Activated CD4-positive, alpha-beta T cell treated with anti-CD3 and anti-CD28 coated beads, Interleukin-2, amount 10 ng/mL, durations not matched to agents 24 days and 14 days (primary cell): Measurements from ENCODE around the gene INPP5A. TPM values are rescaled to one million over a fixed set of nuclear protein-coding genes. Genes with fewer than 3 reads are reported as not detected.
"Not testable (repeated sequence)": the region's sequence is repeated elsewhere in the genome, so short reads cannot be mapped to it uniquely, and the experiment has no call there.

Experiments
- DNase-seq: peaks from one replicate; pipeline ENCODE4 v3.0.0; 2022
- H3K27ac Mint-ChIP-seq: one replicate; pipeline ENCODE4 v1.8.0; 2022; ENCODE audit warnings: mild to moderate bottlenecking, mixed read lengths
- H3K27me3 Mint-ChIP-seq: one replicate; pipeline ENCODE4 v1.8.0; 2022; ENCODE audit warnings: mixed read lengths
- H3K36me3 Mint-ChIP-seq: one replicate; pipeline ENCODE4 v1.8.0; 2022; ENCODE audit warnings: low read depth, mild to moderate bottlenecking, mixed read lengths
- H3K4me1 Mint-ChIP-seq: one replicate; pipeline ENCODE4 v1.8.0; 2021; ENCODE audit warnings: mixed read lengths
- H3K4me3 Mint-ChIP-seq: one replicate; pipeline ENCODE4 v1.8.0; 2022; ENCODE audit warnings: mild to moderate bottlenecking, moderate library complexity, mixed read lengths
- H3K9me3 Mint-ChIP-seq: one replicate; pipeline ENCODE4 v1.8.0; 2021; ENCODE audit warnings: mixed read lengths
- intact Hi-C: fragments of 100-400 bp; cut with micrococcal nuclease; formaldehyde crosslinking; loops from one replicate; pipeline ENCODE4 v1.15.1; 2023
- total RNA-seq: library from RNA; stranded (reverse); gene quantifications from 2 replicates; pipeline ENCODE4 v1.2.3, GENCODE V29; 2022

The INPP5A gene
- total RNA-seq, 1 donor from 2014 or later = 10.3 TPM

DNA sequence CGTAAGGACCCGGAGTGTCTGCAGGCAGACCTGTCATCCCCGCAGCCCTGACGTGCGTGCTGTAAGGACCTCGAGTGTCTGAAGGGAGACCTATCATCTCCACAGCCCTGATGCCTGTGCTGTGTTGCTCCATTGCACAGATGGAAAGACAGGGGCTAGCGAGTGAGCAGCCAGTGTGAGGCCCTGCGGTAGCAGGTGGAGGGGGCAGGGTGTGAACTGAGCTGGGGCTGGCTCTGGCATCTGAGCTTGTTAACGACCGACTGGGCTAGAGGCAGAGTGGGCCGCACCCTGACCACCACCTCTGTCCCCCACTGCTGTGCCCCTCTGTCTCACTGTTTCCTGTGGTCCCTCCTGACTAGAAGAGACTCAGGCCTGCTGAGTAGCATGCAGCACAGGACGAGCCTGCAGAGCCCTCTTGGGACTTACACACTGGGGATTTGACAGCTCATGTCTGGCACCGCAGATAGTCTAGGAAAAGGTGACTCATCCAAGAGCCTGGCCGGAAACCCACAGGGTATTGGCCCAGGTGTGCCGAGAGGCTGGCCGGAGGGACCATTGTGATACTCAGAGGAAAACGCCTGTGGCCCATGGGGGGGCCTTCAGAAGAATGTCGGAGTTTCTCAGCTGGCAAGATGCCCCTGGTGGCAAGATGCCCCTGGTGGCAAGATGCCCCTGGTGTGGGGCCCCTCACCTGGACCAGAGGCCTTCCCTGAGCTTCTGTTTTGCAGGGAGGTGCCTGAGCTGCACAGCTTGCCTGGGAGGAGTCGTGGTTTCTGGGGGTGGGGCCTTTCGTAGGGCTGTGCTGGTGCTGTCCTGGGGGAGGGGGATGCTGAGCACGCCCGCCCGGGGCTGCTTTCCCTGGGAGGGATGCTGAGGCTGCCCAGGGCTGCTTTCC, 34.3 kb downstream of the INPP5A start:
- peak; percentile 90 for DNase-seq
- Mint-ChIP-seq H3K27ac (peak overlapping the region; percentile 84), H3K4me1 (peaks cover 15% of the 10 kb centered on the region), H3K4me3 (no peak overlapping the region), H3K27me3 (no peaks in the 10 kb centered on the region), H3K9me3 (no peaks in the 10 kb centered on the region), H3K36me3 (peaks cover 2% of the 10 kb centered on the region)
- intact Hi-C loops = loop anchor here (1.0 kb wide), 1 partner anchor 32 kb away; no protein-coding TSS in a partner anchor

DNA sequence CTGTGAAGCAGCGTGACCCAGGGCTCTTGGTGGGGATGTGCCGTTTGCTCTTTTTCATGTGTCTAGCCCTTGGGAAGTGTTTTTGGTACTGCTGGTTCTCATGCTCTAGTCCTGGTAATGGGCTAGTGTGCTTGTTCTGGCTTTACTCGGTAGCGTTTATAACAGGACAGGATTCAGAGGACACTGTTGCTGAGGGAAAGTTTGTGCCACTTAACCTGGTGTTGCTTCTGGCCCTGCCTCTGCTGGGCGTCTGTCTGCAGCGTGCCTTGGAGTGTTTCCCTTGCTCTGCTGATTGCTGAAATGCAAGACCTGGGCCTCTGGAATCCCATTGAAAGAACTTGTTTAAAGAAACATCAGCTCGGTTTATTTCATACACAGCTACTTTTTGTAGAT, 35.0 kb downstream of the INPP5A start:
- H3K4me3 Mint-ChIP-seq = no peak overlapping the region
- H3K27ac Mint-ChIP-seq = no peak overlapping the region
- H3K4me1 Mint-ChIP-seq = peaks cover 14% of the 10 kb centered on the region
- intact Hi-C loops = loop anchor here (1.0 kb wide), 1 partner anchor 32 kb away; no protein-coding TSS in a partner anchor
- no peaks in the 10 kb centered on the region for H3K27me3 Mint-ChIP-seq
- no peaks in the 10 kb centered on the region for H3K9me3 Mint-ChIP-seq
- H3K36me3 Mint-ChIP-seq = peaks cover 2% of the 10 kb centered on the region
- DNase-seq = no peak

DNA sequence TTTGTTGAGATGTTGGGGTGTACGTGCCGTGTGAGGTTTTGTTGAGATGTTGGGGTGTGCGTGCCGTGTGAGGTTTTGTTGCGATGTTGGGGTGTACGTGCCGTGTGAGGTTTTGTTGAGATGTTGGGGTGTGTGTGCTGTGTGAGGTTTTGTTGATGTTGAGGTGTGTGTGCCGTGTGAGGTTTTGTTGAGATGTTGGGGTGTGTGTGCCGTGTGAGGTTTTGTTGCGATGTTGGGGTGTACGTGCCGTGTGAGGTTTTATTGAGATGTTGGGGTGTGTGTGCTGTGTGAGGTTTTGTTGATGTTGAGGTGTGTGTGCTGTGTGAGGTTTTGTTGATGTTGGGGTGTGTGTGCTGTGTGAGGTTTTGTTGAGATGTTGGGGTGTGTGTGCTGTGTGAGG, 35.4 kb downstream of the INPP5A start:
- DNase-seq, H3K36me3 Mint-ChIP-seq, H3K4me3 Mint-ChIP-seq, H3K27ac Mint-ChIP-seq, H3K9me3 Mint-ChIP-seq, H3K27me3 Mint-ChIP-seq: not testable (repeated sequence)
- peaks cover 14% of the 10 kb centered on the region for H3K4me1 Mint-ChIP-seq
- intact Hi-C loops = loop anchor here (1.0 kb wide), 1 partner anchor 33 kb away; no protein-coding TSS in a partner anchor

DNA sequence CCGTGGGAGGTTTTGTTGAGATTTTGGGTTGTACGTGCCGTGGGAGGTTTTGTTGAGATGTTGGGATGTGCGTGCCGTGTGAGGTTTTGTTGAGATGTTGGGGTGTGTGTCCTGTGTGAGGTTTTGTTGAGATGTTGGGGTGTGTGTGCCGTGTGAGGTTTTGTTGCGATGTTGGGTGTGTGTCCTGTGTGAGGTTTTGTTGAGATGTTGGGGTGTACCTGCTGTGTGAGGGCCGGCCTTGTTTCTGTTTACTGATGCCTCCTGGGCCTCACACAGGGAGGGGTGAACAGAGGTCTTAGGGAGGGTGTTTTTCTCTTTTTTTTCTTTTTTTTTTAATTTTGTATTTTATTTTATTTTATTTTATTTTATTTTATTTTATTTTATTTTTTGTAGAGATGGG, 36.7 kb downstream of the INPP5A start:
- H3K27ac Mint-ChIP-seq = no peak overlapping the region
- intact Hi-C loops = no loop called here
- no peaks in the 10 kb centered on the region for H3K9me3 Mint-ChIP-seq
- H3K36me3 Mint-ChIP-seq = peaks cover 2% of the 10 kb centered on the region
- H3K4me3 Mint-ChIP-seq = no peak overlapping the region
- H3K27me3 Mint-ChIP-seq = peaks cover 7% of the 10 kb centered on the region
- H3K4me1 Mint-ChIP-seq = peaks cover 17% of the 10 kb centered on the region
- DNase-seq = no peak

DNA sequence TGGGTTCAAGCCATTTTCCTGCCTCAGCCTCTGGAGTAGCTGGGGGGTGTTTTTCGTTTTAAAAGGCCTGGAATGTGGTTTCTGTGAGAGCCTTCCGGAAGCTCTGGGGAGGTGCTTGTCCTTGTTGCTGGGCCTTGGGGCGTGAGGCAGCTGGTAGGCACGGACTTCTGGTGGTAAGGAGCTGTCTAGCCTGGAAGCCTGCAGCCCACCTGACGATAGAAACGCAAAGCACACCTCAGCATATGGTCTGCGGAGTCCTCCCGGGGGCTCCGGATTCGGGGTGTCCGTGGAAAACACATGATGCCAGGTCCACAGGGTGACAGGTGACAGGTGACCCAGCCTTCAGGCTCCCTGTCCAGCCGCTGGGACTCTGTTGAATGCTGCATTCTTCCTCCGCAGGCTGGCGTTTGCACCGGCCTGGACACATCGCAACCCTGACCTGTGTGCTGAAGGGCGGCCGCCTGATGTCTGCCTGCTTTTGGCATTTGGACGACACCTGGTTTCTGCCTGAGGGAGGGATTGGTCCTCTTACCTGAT, 37.3 kb downstream of the INPP5A start:
- intact Hi-C loops = loop anchor here (1.0 kb wide), 2 partner anchors 13 to 41 kb away; no protein-coding TSS in a partner anchor
- no peaks in the 10 kb centered on the region for H3K9me3 Mint-ChIP-seq
- no peak overlapping the region for H3K4me3 Mint-ChIP-seq
- no peak for DNase-seq
- H3K4me1 Mint-ChIP-seq = peaks cover 17% of the 10 kb centered on the region
- peaks cover 2% of the 10 kb centered on the region for H3K36me3 Mint-ChIP-seq
- H3K27ac Mint-ChIP-seq = no peak overlapping the region
- H3K27me3 Mint-ChIP-seq = peaks cover 7% of the 10 kb centered on the region

DNA sequence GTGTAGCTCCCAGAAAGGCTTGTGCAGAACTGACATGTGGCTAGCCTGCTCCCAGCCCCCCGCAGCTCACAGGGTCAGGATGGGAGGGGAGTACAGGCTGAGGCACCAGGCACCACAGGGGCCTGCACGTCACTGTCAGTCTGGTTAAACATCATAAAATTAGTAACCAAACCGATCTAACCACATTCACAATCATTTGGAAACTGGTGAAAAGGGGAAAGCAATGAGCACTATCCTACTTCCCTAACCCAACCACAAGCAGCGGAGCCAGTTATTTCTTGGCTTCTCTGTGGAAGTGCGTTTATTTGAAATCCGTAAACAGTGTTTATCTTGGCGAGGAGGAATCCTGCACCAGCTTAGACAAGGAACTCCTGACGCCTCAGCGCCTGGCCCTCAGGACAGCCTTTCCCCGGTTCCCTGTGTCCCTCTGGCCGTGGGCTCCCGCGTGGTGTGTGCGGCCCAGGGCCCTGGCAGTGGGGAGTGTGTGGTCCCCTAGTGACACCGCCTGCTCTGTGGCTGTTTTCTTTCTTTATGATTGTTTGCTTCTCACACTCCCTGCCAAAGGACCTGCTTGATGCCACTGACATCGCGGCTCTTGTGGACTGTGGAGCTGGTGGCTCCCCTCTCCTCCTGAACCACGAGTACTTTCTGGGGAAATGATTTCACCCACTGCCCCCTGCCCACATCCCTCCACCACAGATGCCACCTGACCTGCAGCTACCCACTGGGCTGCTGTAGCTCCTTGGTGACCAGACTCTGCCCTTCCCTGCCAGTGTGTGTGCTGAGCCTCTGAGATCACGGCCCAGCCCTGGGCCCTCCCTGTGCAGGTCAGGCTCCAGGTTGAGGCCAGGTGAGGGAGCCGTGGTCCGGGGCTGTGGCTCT, 38.0 kb downstream of the INPP5A start:
- DNase-seq = peak; percentile 71
- Mint-ChIP-seq H3K9me3 (no peaks in the 10 kb centered on the region), H3K27me3 (peaks cover 7% of the 10 kb centered on the region), H3K36me3 (peaks cover 2% of the 10 kb centered on the region), H3K4me1 (peaks cover 14% of the 10 kb centered on the region), H3K27ac (peak overlapping the region; percentile 42), H3K4me3 (no peak overlapping the region)
- intact Hi-C loops = loop anchor here (1.0 kb wide), 2 partner anchors 13 to 41 kb away; no protein-coding TSS in a partner anchor

DNA sequence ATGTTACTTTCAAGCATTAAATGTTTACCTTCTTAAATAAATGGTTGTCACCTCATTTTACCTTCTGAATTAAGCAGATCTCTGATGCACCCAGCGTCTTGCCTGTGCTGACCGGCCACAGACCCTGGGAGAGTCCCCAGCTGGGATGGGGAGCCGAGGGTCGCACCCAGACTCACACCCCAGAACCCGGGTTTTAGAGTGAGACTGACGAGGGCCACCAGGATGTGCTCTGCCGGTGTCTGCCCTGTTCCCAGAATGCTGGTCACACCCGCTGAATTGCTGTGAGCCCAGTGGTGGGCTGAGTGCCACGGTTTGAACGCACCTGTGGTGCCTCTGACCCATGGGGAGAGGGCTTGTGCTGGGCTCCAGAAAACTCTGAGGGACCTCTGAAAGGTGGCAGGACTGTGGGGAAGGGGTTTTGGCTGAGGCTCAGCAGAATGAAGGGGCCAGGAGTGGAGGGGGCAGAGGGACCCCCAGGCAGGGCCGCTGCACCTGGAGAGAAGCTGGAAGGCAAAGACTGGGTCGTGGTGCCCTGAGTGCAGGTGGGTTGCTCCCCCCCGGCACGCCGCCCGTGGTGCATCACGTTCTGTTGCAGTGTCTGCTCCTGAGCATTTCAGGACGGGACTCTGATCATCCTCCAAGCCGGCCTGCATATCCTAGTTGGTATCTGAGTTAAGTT, 39.2 kb downstream of the INPP5A start:
- H3K4me3 Mint-ChIP-seq = no peak overlapping the region
- H3K36me3 Mint-ChIP-seq = peaks cover 4% of the 10 kb centered on the region
- peaks cover 14% of the 10 kb centered on the region for H3K4me1 Mint-ChIP-seq
- no peaks in the 10 kb centered on the region for H3K9me3 Mint-ChIP-seq
- H3K27me3 Mint-ChIP-seq = peaks cover 7% of the 10 kb centered on the region
- intact Hi-C loops = no loop called here
- DNase-seq = no peak
- H3K27ac Mint-ChIP-seq = no peak overlapping the region

DNA sequence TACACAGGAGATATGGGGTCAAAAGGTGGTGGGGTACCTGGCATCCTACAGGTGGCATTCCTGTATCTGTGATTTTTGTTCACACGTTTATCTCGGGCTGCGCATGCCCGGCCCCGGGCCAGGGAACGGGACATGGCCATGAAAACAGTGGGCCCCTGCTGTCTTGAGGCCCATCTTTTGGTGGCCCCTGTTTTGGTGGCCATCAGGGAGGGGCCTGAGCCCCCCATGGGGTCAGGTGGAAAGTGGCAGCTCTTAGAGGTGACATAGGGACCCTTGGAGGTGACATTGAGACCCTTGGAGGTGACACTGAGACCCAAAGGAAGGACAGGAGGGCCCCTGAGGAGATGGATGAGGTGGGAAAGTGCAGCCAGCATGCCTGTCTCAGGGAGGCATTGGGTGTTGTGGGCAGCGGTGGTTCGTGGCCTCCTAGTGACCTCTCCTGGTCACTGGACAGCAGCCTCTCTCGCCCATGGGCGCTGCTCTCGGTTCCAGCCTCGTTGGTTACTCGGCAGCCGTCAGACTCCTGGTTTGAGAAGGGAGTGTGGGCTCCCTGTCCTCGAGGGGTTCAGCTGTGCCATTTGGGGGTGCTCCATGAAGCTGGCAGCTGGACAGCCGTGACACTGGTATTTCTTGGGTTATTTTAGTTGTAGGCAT, 39.9 kb downstream of the INPP5A start:
- intact Hi-C loops = no loop called here
- peaks cover 14% of the 10 kb centered on the region for H3K4me1 Mint-ChIP-seq
- H3K4me3 Mint-ChIP-seq = no peak overlapping the region
- no peaks in the 10 kb centered on the region for H3K9me3 Mint-ChIP-seq
- peaks cover 7% of the 10 kb centered on the region for H3K27me3 Mint-ChIP-seq
- H3K27ac Mint-ChIP-seq = no peak overlapping the region
- peaks cover 4% of the 10 kb centered on the region for H3K36me3 Mint-ChIP-seq
- DNase-seq = no peak

DNA sequence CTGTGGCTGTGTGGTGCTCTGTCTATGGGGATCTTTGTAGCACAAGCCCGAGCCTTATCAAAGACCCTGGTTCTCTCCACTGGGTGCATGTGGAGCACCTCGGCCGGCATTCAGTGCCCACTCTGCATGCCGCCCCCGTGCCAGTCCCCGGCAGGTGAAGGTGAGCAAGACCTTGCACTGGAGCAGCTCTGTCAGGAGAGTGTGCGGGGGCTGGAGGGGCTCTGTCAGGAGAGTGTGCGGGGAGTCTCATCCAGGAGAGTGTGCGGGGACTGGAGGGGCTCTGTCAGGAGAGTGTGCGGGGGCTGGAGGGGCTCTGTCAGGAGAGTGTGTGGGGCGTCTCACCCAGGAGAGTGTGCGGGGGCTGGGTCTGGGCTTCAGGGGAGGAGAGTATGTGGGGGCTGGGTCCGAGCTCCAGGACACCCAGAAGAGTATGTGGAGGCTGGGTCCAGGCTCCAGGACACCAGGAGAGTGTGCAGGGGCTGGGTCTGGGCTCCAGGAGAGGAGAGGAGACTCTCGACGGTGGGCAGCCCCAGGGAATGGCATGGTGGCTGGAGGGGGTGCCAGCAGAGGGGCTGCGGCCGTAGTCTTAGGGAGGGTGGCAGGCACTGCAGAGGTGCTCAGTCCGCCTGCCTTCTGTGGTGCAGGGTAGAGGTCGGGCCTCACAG, 40.8 kb downstream of the INPP5A start:
- H3K27ac Mint-ChIP-seq = no peak overlapping the region
- H3K4me3 Mint-ChIP-seq = no peak overlapping the region
- no peak for DNase-seq
- H3K27me3 Mint-ChIP-seq = peaks cover 9% of the 10 kb centered on the region
- no peaks in the 10 kb centered on the region for H3K9me3 Mint-ChIP-seq
- peaks cover 4% of the 10 kb centered on the region for H3K36me3 Mint-ChIP-seq
- intact Hi-C loops = no loop called here
- peaks cover 15% of the 10 kb centered on the region for H3K4me1 Mint-ChIP-seq

DNA sequence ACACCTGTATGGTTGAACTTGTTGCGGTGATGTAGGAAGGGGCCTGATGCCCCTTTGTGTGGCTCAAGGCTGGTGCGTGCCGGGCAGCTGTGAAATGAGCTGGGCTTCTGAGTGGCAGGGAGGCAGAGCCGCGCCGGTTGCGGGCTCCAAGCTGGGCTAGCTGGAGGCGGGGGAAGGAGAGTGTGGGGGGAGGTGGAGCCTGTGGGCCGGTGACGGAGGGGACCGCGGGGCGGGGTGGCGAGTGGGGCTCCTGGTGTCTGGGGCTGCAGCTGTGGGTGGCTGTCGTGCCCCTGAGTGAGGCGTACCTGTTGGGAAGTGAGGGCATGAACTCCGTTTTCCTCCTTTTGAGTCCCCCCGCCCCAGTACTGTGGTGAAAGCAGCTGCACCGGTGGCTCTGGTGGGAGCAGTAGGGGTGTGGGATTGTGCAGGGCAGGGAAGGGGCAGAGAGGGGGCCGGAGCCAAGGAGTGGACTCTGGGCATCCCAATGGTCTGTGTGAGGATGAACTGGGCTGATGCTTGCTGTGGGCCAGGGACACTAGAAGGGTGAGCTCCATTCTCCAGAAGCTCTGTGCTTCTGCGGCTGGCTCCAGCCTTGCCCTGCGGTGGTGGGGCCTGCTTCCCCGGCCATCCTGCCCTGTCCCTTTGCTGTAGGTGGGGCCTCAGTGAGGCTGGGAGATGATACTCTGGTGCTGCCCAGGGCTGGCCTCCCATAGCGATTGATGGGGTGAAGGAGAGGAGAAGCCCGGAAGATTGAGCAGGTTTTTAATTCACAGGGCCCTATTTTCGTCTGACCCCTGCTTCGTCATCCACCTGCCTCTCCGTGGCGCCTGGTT, 41.7 kb downstream of the INPP5A start:
- H3K36me3 Mint-ChIP-seq = peaks cover 4% of the 10 kb centered on the region
- no peak overlapping the region for H3K4me3 Mint-ChIP-seq
- no peaks in the 10 kb centered on the region for H3K9me3 Mint-ChIP-seq
- H3K27ac Mint-ChIP-seq = no peak overlapping the region
- intact Hi-C loops = no loop called here
- peaks cover 15% of the 10 kb centered on the region for H3K4me1 Mint-ChIP-seq
- peaks cover 9% of the 10 kb centered on the region for H3K27me3 Mint-ChIP-seq
- no peak for DNase-seq

DNA sequence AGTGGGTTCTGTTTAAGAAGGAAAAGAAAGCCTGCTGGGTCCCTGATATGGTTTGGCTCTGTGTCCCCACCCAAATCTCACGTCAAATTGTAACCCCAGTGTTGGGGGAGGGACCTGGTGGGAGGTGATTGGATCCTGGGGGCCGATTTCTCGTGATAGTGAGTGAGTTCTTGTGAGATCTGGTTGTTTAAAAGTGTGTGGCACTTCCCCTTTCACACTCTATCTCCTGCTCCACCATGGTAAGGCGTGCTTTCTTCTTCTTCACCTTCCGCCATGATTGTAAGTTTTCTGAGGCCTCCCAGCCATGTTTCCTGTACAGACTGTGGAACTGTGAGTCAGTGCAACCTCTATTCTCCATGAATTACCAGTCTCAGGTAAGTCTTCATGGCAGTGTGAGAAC, 42.6 kb downstream of the INPP5A start:
- Mint-ChIP-seq H3K9me3 (no peaks in the 10 kb centered on the region), H3K27ac (no peak overlapping the region), H3K4me1 (peaks cover 14% of the 10 kb centered on the region), H3K4me3 (no peak overlapping the region), H3K27me3 (peaks cover 9% of the 10 kb centered on the region), H3K36me3 (peaks cover 4% of the 10 kb centered on the region)
- no peak for DNase-seq
- intact Hi-C loops = no loop called here

DNA sequence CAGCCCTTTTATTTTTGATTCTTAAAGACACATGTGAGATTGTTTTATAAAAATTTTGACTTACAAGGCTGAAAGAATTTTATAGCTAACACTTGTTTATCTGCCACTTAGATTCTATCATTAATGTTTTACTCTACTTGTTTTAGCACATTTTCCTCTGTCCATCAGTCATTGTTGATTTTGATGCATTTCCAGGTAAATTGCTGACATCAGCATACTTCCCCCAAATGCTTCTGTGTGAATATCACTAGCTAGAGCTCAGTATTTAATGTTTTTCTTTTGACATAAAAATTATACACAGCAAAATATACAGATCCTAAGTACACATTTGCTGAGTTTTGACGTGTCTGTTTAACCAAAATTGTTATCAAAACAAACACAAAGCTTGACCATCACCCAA, 43.0 kb downstream of the INPP5A start:
- Mint-ChIP-seq H3K4me1 (peaks cover 9% of the 10 kb centered on the region), H3K4me3 (no peak overlapping the region), H3K36me3 (peaks cover 4% of the 10 kb centered on the region), H3K9me3 (no peaks in the 10 kb centered on the region), H3K27me3 (peaks cover 9% of the 10 kb centered on the region), H3K27ac (no peak overlapping the region)
- no peak for DNase-seq
- intact Hi-C loops = no loop called here
